GF-D8 (cell line): Measurements from ENCODE around the gene NEU4.
"Not testable (repeated sequence)": the region's sequence is repeated elsewhere in the genome, so short reads cannot be mapped to it uniquely, and the experiment has no call there.

Source experiments
- DNase-seq: peaks from one replicate; lab custom pipeline; 2025; lab: John Stamatoyannopoulos, UW

Gene NEU4

DNA sequence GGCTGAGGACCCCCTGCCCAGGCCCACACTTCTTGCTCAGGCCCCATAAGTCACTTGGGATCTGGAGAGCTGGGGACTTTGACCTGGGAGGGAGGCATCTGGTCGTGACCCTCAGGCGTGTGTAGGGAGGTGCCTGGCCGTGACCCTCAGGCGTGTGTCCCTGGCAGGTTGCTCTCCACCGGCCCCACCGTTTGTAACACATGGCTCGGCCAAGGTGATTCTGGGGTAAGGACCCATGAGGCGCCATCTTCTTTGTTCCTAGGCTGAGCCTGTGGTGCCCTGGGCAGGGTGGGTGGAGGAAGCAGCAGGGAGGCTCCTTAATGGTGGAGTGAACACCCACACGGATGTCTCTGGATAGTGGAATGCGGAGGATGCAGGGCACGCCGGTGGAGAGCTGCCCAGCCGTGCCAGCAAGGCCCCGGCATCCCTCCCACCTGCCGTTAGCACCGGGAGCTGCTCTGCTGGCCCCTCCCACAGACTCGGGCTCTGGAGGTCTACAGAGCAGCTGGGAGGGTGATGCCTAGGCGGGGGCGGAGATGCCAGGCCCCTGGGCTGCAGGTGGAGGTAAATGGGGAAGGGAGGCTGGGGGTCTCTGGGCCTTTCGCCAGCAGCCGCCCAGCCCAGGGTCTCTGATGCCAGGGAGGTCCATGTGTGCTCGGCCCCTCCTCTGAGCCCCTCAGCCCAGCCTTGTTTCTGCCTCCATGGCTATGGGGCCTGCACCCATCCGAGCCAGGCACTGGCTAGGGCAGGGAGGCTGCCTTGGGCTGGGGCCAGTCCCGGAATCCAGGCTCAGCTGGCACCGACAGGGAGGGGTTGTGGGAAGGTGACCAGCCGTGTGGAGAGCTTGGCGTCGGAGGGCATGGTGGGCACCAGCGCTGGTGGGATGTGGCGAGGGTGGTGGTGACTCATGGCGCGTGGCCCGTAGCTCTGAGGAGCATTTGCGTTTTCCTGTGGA is 33.5 kb upstream of the NEU4 start:
- DNase-seq, result no peak

GRCh38 chr2:241776336-241777169 is 32.4 kb upstream of the NEU4 start, which contains the start of gene GAL3ST2:
Gene GAL3ST2, plus strand, starts transcription at chr2:241776822. Its CDS starts 134 bp downstream, at chr2:241776956.
- DNase-seq, result no peak

DNA sequence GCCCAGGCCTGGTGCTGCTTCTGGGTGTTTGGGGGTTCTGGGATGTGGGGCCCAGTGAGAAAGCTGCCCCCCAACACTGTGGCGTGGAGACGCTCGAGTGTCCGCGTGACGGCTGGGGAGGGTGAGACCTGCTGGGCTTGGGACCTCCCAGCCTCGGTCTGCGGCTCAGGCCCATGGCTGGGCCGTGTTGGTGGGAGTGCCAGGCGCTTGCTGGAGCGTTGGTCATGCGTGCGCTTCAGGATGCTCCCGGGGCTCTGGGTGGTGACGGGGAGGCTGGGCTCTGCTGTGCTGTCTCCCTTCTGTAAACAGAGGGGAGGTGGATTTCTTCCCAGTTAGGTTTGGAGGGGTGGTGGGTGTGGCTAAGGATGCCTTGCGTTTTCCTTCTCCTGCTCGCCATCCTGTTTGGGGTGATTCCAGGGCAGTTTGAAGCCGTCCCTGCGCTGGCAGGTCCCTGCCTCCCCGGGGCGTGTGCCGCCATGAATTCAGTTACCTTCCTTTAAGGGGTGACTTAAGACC is 31.8 kb upstream of the NEU4 start:
- no peak for DNase-seq

GRCh38 chr2:241777686-241778627 is 31.0 kb upstream of the NEU4 start:
- DNase-seq, result no peak

- DNase-seq, result no peak
Measured at GRCh38 chr2:241780939-241781569, 27.9 kb upstream of the NEU4 start.

DNA sequence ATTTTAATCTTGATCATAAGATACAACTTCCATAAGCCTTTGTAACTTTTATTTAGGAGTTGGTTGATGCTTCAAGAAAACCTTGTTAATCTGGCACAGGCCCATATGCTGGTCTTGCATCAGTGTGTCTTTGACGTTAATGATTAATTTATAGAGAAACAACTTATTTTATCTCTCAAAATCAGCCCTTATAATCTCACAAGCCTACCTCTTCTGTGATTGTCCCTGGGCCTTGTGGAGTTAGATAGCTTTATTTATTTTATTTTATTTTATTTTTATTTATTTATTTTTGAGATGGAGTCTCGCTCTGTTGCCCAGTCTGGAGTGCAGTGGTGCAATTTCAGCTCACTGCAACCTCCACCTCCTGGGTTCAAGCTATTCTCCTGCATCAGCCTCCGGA is 26.9 kb upstream of the NEU4 start:
- not testable (repeated sequence) for DNase-seq

- no peak for DNase-seq
Measured at GRCh38 chr2:241788135-241788534, 20.9 kb upstream of the NEU4 start.

DNA sequence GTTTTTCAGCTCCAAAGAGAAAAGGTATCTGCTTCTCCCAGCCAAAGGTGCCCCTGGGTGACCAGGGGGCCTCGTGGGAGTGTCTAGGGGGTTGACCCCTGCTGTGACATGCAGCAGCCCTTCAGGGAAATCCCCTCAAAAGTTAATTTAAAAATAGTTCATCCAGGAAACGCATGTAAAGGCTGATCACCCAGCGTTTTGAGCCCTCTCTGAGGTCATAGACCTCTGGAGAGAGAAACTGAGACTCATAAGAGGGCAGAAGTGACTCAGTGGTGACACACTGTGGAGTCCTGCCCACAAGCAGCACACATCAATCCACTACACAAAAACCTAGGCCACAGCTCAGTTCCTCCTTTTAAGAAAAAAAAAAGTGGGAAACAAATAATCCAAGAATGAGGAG is 20.4 kb upstream of the NEU4 start:
- DNase-seq, result no peak

GRCh38 chr2:241791385-241791784 is 17.6 kb upstream of the NEU4 start:
- not testable (repeated sequence) for DNase-seq

DNA sequence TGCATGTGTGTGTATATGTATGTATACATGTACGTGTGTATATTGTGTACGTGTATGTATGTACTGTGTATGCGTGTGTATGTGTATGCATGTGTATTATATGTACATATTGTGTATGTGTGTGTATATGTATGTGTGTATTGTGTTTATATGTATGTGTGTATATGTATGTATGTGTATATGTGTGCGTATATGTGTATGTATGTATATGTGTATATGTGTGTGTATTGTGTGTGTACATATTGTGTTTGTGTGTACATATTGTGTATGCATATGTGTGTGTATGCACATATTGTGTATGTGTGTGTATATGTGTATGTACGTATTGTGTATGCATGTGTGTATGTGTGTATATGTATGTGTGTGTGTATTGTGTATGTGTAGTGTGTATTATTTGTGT is 15.6 kb upstream of the NEU4 start:
- no peak for DNase-seq

GRCh38 chr2:241794250-241794823 is 14.7 kb upstream of the NEU4 start:
- no peak for DNase-seq

DNA sequence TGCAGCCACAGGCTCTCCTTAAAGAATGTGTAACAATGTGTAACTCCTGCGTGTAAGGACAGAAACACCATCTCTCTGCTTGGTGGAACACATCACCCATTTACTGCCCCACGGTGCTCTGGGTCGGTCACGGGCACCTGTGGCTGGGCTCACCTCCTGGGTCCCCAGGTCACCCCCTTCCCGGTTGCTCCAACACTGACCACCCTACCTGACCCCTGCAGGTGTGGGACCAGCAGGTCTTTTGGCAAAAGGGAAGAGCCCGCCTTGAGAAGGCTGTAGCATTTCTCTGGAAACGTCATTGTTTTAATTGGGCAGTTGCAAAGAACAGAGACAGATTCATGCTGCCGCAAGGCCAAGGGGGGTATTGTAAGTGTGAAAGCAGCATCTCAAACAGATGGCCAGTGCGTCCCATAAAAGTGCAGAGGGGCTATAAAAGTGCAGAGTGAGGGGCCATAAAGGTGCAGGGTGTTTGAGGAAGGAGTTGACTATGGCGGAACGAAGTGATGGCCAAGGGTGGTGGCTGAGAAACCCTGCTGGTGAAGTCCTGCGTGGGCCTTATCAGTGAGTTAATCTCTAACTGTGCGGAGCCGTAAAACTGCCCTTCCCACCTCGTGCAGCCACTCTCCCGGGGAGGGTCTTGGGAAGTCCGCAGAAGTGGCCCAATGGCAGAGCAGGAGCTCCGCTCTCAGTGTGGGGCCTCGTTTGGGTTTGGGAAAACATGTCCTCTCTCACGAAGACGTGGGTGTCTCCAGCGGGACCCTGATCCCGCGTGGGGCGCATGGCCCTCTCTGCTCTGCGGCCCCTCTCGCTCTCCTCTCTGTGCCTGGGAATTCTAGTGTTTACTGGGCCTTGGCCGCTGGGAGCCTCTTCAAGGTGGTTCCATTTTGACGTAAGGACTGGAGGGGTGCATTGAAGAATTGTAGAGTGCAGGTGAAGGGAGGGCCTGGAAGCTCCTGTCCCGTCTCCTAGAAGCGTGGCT is 13.7 kb upstream of the NEU4 start:
- no peak for DNase-seq

- no peak for DNase-seq
Measured at GRCh38 chr2:241796209-241796608, 12.8 kb upstream of the NEU4 start.

- no peak for DNase-seq
Measured at GRCh38 chr2:241796610-241797138, 12.3 kb upstream of the NEU4 start.

- no peak for DNase-seq
Measured at GRCh38 chr2:241797441-241798080, 11.4 kb upstream of the NEU4 start.

DNA sequence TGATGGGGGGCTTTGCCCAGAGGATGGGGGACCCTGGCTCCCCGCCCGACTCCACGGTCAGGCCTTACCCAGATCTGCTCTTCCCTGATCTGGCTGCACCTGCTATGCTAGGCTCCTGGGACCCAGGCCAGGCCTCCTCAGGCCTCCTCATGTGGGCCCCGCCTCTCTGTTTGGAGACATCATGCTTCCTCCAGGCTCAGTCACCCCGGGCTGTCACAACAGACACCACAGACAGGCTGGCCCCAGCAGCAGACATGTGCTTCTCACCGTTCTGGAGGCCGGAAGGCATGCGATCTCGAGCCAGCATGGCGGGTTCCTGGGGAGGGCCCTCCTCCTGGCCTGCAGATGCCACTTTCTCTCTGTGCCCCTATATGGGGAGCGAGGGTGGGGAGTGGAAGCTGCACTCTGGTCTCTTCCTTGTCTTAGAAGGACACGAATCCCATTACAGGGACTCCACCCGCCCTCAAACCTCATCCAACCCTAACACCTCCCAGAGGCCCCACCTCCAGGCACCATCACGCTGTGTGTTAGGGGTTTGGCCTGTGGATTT is 10.8 kb upstream of the NEU4 start:
- DNase-seq, result no peak

- no peak for DNase-seq
Measured at GRCh38 chr2:241798631-241799521, 10.1 kb upstream of the NEU4 start.
